Measurements from ENCODE around the gene BCAS1.

The BCAS1 gene

DNA sequence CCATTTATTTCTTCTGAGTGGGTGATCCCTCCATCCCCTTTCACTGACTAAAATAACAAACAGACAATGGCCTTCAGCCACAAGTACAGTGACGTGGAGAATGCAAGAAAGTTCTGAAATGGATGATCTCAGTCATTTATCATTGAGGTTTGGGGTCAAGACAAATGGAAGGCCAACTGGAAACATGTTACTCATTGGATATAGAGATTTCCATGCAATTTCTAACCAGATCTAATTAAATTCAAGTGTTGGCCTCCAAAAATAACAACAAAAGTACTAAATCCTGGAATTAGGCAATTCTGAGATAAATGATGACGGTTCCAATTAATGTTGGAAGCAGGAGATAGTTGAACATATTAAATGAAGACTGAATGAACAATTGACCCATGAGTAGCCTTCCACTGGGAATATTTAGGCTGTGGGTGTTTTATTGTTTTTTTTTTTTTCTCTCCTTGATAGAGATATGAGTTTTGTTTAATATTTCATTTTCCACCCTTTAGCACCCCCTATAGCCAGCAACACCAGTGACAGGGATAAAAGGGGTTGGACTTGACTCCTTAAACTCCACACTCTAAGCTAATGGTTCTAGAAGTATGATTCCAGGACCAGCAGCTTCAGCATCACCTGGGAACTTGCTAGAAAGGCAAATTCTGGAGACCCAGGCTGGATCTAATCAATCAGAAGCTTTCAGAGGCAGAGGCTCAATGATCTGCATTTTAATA lies 112.8 kb downstream of the BCAS1 start:
- no peak for DNase-seq

DNA sequence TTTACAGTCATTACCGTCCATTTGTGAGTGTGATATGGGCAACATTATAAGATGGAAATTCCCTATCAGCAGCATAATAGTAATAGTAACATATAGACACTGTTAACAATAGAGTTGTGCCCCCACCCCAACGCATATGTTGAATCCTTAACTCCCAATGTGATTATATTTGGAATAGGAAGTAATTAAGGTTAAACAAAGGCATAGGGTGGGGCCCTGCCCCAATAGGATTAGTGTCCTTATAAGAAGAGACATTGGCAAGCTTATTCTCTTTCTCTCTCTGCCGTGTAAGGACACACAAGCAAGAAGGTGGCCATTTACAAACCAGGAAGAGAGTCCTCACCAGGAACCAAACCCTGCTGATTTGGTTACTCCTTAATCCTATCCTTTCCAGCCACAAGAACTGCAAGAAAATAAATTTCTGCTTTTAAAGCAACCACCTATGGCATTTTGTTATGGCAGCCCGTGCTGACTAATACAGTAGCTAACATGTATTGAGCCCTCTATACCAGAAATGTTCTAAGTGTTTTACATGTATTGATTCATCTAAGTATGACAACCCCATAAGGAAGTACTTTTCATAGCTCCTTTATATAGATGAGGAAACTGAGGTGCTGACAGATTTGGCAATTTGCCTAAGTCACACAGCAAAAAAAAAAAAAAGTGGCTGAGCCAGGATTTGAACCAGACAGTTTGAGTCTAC lies 114.2 kb downstream of the BCAS1 start:
- no peak for DNase-seq

DNA sequence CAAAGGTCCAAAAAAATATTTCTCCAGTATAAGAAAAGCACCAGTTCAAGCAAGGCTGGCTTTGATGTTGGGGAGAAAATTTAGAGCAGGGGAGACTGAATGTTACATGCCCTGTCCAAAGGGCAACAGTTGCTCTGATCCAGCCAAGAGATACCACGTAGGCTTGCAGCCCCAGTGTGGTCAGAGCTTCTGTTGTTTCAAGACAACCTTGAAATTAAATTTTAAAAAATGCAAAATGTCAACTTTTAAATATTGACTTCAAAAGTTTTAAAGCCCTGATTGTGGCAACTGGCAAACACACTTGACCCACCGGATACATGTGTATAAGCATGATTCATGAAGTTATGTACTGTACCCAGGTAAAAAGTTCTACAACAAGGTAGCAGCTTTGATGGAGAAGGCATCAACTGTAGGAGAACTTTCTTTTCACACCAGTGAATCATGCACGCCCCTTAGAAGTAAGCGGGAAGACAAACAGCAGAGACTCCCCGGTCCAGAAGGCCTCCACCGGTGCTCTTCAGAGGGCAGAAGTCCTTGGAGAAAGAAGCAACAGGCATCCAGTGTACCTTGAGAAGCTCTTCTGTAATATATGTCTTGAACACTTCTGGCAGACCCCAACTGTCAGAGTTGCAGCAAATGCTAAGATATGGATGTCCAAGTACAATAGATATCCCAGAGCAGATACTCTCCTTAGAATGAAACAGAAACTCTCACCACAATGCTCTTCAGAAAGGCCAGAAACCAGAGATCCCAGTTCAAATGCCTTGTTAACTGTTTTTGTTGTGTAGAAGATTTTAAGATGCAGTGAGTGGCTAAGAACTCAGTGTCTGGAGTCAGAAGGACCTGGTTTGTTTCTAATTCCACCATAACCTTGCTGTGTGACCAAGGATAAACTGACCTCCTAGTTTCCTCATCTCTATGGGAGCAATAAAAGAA lies 115.4 kb downstream of the BCAS1 start:
- DNase-seq = no peak

DNA sequence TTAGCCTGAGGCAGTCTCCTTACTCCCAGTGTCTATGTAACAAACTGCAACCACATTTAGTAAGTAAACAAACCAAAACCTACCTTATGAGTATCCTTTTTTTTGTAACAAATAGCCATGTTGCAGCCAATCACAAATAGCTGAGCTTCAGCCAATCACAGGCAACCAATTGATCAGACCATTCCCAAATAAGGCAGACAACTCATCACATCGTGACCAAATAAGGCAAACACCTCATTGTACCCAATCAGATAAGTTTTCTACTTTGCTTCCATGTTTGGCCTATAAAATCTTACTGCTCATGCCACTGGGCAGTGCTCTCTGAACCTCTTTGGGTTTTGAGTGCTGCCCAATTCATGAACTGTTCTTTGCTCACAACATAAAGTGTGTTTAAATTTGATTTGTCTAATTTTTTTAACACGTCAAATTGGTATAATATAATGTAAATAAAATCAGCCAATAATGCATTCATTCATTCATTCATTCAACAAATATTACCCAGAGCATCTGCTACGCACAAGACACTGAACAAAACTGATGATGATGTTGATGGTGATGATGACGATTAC lies 117.8 kb downstream of the BCAS1 start:
- no peak for DNase-seq

DNA sequence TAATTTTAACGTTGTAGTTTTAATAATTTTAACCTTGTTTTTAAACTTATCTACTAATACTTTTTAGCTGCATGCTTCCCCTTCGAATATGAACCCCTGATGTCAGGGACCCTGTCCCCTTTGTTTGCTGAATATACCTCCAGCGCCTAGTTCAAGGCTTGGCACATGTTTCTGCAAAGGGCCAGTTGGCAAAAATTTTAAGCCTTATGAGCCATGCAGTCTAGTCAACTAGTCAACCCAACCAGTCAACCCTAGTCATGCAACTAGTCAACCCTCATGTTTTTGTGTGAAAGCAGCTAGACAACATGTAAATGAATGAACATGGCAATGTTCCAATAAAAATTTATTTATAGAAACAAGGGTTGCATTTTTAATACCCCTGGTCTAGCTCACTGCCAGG lies 119.8 kb downstream of the BCAS1 start:
- DNase-seq = no peak

DNA sequence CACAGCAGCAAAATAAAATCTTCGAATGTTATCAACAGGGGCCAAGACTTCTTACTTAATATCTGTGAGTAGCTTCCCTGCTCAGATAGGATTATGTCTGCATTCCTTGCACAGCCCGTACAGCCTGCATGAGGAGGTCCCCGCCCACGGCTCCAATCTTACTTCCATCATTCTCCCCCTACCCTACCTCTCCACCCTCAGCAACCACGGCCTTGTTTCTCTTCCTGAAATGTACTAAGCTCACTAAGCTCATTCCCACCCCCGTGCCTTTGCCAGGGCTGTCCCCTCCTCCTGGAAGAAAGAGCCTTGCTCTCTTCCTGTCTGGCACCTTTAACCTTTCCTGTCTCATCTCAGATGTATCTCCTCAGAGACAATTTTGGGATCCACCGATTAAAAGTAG lies 120.4 kb downstream of the BCAS1 start:
- no peak for DNase-seq

DNA sequence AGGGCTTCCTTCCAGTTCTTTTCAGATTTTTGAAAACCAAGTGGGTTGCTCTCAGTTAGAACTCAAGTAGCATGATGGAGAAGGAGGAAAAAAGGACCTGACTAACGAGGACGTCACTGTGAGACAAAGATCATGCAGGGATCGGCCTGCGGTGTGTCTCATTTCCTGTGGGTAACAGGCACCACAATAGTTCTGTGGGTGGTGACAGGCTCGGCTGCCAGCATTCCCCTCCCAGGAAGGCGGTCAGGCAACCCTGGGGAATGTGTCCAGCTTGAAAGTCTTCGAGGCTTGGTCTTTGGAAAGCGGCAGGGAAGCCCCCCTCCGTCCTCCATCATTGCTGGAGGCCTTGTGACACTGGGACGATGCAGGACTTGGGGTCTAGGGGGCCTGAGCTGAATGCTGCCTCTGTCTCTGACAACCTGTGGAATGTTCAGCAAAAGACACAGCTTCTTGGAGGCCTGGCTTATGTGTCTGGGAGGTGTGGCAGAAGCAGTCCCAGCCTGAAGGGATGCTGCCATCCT lies 121.0 kb downstream of the BCAS1 start:
- peak; percentile 73 for DNase-seq

DNA sequence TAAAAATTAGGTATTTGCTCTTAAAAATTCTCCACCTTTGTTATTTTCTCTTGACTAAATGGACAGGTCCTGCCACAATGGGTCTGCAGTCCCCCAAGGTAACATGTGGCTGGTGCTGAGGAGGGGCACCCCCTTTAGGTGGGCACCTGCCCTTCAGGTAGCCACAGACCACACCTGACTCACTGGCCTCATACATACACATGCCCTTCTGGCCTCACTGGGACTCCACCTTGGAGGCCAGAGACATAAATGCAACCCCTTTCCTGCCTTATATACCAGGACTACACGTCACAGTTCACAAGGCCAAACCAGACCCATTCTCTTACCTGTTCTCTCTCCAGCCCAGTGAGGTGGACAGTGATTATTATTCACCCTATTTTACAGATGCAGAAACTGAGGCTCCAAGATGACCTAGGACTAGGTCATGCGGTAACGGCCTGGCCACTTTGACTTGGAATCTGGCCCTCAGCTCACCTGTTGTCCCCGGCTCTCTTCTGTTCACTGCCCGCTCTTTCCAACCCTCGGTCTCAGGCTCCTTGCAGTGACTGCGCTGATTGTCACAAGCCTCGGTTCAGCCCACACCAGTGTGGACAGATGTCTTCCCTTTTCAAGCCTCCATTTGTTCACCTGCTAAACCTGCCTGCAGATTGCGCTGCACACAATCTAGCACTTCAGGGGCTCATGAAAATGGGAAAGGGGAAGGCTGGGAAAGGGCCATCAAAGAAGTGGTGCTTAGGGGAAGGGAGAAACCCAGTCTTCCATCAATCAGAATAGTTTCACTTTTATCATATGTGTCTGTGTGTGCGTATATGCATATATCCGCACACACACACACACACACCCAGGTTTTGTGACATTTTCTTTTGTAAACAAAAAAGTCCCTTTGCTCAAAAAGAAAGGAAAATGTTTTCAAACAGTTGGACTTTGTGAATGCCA lies 121.7 kb downstream of the BCAS1 start:
- DNase-seq = no peak

DNA sequence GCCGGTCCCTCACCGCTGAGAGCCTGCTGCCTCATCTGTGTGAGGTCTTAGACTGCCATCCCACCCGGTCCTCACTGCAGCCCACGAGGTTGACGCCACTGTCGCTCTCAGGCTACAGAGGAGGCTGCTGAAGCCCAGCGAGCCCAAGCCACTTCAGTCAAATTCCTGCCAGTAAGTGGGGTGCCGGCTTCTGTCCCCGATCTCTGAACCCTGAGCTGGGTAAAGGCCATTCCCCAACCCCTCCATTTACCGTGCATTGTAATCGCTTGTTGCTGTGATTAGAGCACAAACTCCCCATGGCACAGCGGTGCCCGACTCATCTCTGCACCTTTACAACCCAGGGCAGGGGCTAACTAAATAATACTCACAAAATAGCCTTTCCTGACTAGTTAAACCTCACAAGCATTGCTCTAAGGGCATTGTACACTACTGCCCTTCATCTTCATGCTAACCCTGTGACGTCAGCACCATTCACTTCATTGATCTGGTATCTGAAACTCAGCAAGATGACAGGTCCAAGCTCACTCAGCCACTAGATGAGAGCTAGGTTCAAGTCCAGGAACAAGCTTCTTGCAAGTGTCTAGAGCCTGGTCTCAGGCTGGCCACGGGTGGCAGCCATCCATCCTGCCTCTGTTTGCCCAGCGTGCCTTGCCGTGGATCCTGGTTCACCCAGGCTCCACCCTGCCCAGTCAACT lies 122.7 kb downstream of the BCAS1 start:
- DNase-seq = no peak

DNA sequence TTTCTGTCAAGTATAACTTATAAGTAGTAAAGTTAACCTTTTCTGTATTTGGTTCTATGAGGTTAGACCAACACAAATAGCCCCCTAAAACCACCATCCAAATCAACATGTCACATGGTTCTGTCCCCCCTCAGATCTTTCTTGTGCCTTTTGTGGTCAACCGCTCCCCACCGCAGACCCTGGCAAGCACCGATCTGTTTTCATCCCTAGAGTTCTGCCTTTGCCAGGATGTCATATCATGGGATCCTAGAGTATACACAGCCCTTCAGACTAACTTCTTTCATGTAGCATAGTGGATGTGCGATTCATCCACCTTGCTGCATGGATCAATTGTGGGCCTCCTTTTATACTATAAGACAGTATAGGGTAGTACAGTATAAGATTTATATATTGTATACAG lies 124.3 kb downstream of the BCAS1 start:
- no peak for DNase-seq

DNA sequence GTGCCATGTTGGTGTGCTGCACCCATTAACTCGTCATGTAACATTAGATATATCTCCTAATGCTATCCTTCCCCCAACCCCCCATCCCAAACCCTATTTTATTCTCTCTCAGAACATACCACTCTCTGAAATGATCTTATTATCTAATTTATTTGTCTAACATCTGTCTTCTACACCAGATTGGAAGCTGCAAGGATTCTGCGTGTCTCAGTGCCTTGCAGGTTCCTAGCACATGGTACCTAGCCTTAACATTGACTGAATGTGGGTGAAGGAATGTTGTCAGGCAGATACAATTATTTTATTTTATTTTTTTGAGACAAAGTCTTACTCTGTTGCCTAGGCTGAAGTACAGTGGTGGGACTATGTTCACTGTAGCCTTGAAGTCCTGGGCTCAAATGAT lies 124.9 kb downstream of the BCAS1 start:
- DNase-seq = no peak

DNA sequence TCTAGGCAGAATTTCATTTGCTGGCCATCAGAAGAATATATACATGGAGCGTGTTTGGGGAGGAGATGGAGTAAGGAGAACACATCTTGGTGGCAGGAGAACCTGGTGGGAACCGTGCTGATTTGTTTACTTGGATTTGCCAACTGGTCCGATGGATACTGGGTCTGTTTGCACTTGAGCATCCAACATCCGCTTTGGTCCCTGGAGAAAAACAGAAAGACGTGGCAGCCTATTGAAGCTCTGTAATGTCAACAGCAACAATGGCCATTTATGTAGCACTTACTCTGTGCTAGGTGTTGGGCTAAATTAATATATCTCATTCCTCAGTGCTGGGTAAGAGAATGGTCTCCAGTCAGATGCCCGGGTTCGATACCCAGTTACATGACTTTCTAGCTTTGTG lies 125.6 kb downstream of the BCAS1 start:
- DNase-seq = no peak

DNA sequence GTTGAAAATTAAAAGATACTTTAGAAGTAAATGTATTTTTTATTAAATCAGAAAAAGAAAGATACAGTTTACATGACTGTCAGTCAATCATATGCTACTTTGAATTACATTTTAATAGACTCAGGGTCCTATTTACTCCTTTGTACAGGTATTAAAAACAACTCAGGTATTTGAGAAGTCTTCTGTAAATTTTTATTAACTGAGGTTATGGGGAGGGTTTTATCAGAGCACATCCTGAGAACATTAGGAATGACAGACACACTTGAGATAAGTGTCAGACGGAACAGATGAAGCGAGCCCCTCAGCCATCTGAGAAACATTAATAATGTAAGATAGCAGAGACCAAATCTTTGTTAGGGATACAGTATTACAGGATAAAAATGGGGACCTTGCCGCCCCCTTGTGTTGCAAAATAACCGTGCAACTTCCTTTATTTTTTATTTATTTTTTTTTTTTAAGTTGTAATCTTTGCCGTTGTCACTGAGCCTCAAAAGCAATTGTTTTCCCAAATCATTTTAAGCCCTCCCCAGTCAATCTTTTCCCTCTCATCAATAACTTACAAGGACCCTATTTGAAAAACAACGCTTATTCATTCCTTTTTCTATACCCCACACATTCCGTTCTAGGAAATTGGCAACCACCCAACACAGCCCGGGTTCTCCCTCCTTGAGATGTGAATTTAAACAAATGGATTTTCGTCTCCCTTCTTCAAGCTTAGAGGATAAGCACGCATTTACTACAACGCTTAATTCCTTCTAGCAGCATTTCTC lies 126.7 kb downstream of the BCAS1 start:
- peak; percentile 38 for DNase-seq

DNA sequence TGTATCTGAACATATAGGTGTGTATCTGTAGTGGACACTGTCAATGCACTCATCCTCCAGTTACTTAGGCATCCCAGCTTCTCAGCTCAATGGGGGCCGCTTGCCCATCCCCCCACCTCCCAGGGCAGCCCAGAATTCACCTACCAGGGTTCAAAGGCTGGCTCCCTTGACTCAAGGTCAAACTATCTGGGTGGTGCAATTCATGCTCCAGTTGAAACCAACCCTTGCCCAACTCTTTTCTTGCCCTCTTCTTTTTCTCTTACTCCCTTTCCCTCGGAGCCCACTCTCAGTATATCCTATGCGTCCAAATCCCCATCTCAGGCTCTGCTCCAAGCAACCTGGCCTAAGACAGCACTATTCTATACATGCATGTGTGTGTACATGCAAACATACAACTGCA lies 127.4 kb downstream of the BCAS1 start:
- no peak for DNase-seq

DNA sequence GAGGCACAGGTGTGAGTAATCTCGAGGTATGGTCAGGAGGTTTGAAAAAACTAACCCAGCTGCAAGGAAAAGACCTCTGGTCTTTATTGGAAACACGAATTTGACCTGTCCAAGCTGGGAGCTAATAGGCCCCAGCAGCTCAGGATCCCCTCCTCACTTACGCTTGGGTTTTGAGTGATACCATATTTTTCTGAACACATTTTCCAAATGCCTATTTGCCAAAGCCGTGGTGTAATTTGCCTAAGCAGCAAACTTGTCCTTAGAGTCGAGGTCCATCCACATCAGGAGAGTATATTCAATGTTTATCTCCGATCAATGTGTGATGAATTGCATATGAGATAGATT lies 128.0 kb downstream of the BCAS1 start:
- DNase-seq = no peak

DNA sequence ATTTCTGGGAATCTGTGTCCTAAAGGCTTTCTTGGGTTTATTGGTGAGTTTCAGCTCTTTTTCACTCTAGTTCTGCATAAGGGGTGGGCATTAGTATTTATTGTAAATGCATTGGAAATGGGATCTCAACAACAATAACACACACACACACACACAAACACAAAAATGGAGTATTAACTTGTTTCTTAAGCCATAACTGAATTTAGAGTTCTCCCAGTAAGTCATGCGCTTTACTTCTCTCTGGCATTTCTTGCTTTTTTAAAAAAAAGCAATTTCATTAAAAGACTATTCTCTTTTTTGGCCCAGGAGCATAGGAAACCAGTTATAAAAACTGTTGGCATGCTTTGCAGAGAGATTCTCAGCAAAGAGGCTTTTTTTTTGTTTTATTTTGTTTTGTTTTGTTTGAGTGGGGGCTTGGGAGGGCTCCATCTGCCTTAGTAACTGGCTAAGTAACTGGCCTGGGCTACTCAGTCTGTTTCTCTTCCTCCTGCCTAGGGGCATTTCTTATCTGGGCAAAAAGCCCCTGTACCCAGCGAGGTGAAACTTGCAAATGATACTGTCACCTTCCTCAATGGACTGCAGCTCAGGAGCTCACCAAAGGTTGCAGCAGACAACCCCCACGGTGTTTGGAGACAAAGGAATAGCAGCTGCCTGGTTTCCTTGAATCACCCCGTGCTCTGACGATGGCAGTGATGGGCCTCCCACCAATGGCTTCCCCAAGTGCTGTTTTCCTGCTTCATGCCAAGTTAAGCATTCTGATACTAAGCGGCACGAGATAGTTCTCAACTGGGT lies 128.5 kb downstream of the BCAS1 start:
- DNase-seq = no peak

DNA sequence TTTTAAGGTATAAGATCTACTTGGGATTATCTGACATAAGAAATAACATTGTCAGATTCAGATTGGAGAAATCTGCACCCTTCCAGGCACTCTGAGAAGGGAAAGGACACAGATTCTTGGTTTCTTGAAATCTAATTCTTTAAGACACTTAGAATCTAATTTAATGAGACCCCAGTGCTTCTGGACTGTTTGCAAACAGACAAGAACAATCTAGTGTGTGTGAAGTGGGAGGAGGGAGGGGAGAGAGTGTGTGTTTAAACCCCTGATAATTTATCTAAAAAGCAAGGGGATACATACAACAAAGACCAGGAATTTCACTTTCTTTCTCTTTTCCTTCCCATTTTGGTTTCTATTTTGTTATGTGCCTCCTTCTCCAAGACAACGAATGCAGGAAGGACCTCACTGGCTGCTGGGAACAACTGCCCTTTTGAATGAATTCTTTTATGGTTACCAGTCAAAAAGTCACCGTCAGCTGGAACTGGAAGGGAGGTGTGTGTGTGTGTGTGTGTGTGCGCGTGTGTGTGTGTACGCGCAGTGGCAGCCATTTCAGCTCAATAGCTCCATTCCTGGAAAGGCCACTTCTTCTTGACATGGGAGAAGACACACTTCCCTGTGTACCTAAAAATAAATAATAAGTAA lies 129.4 kb downstream of the BCAS1 start:
- DNase-seq = no peak

DNA sequence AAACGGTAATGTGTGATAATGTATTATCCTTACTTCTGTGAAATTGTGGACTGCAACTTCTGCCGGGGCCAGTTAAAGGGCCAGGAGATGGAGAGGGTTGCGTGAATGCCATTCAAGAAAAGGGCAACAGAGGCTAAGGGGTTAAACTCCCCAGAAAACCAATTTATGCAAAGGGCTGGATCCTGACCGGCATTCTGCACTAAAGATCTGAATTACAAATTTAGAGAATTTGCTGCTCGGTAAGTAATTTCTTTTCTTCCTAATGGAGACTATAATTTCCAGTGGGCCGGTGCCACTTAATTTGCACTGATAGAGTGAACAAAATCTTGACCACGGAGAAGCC lies 130.1 kb downstream of the BCAS1 start:
- no peak for DNase-seq
